GM12873 (cell line): Measurements from ENCODE around the gene CD72.

Experiments used
- TF ChIP-seq, protein P1 (sequence below): IDR thresholded peaks from 2 replicates; pipeline ENCODE4 v1.5.1; 2012; ENCODE audit warnings: low read depth, mild to moderate bottlenecking, moderate library complexity, low read length, control low read depth; ENCODE audit not compliant: insufficient read depth; ENCODE audit errors: missing control alignments

CD72 gene

DNA sequence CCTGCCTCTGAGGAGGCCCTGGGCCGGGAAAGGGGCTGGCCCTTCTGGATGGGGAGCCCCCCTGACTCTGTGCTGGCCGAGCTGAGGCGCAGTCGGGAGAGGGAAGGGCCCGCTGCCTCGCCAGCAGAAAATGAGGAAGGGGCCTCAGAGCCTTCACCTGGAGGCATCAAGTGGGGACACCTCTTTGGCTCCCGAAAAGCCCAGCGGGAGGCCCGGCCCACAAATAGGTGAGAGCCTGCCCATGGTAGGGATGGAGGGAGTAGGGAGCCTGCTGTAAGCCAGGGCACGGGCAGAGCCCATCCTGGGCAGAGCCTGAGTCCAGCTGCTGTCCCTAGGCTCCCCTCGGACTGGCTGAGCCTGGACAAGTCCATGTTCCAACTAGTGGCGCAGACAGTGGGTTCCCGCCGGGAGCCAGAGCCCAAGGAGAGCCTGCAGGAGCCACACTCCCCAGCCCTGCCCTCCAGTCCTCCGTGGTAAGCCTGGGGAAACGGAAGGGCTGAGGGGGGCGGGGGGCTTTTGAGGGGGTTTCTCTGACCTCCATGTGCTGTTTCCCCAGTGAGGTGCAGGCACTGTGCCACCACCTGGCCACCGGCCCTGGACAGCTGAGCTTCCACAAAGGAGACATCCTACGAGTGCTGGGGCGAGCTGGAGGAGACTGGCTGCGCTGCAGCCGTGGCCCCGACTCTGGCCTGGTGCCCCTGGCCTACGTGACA is 57.4 kb downstream of the CD72 start:
- TF ChIP-seq, protein P1, sequence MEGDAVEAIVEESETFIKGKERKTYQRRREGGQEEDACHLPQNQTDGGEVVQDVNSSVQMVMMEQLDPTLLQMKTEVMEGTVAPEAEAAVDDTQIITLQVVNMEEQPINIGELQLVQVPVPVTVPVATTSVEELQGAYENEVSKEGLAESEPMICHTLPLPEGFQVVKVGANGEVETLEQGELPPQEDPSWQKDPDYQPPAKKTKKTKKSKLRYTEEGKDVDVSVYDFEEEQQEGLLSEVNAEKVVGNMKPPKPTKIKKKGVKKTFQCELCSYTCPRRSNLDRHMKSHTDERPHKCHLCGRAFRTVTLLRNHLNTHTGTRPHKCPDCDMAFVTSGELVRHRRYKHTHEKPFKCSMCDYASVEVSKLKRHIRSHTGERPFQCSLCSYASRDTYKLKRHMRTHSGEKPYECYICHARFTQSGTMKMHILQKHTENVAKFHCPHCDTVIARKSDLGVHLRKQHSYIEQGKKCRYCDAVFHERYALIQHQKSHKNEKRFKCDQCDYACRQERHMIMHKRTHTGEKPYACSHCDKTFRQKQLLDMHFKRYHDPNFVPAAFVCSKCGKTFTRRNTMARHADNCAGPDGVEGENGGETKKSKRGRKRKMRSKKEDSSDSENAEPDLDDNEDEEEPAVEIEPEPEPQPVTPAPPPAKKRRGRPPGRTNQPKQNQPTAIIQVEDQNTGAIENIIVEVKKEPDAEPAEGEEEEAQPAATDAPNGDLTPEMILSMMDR, result no peak
